Measurements from ENCODE around the gene ELK1.
A peak's percentile ranks its signal among the peaks of the same experiment; 100 is the strongest.

The ELK1 gene

GRCh38 chrX:47645530-47645929 lies 4.8 kb downstream of the ELK1 start:
- DNase-seq (ENCODE audit: low spot score) = no peak

GRCh38 chrX:47644557-47645091 lies 5.7 kb downstream of the ELK1 start:
- DNase-seq (ENCODE audit: low spot score) = no peak

GRCh38 chrX:47643926-47644325 lies 6.4 kb downstream of the ELK1 start:
- no peak for DNase-seq (ENCODE audit: low spot score)

GRCh38 chrX:47638816-47639215 lies 11.5 kb downstream of the ELK1 start:
- no peak for DNase-seq (ENCODE audit: low spot score)

- DNase-seq (ENCODE audit: low spot score) = peak; percentile 81
These were observed 12.7 kb downstream of the ELK1 start for GRCh38 chrX:47637546-47638195.

- no peak for DNase-seq (ENCODE audit: low spot score)
These were observed 15.3 kb downstream of the ELK1 start for GRCh38 chrX:47634871-47635575.

- no peak for DNase-seq (ENCODE audit: low spot score)
These were observed 16.4 kb downstream of the ELK1 start for GRCh38 chrX:47633689-47634590.

- no peak for DNase-seq (ENCODE audit: low spot score)
These were observed 17.7 kb downstream of the ELK1 start for GRCh38 chrX:47632666-47633065.

GRCh38 chrX:47631676-47632075 lies 18.7 kb downstream of the ELK1 start:
- DNase-seq (ENCODE audit: low spot score) = no peak

GRCh38 chrX:47629419-47630200 lies 20.8 kb downstream of the ELK1 start, which contains the start of gene CFP:
TSS of gene CFP (minus strand) at chrX:47629930. CDS start at chrX:47629844, 86 bp downstream.
- no peak for DNase-seq (ENCODE audit: low spot score)

- no peak for DNase-seq (ENCODE audit: low spot score)
These were observed 21.4 kb downstream of the ELK1 start for GRCh38 chrX:47628982-47629381.

- DNase-seq (ENCODE audit: low spot score) = no peak
These were observed 25.0 kb downstream of the ELK1 start for GRCh38 chrX:47625365-47625764.

GRCh38 chrX:47623540-47624027 lies 26.8 kb downstream of the ELK1 start:
- DNase-seq (ENCODE audit: low spot score) = peak; percentile 53

GRCh38 chrX:47621851-47622250 lies 28.5 kb downstream of the ELK1 start:
- DNase-seq (ENCODE audit: low spot score) = no peak

GRCh38 chrX:47620303-47620685 lies 30.1 kb downstream of the ELK1 start:
- no peak for DNase-seq (ENCODE audit: low spot score)

GRCh38 chrX:47619486-47620302 lies 30.7 kb downstream of the ELK1 start, which contains the start of gene SYN1:
TSS of gene SYN1 (minus strand) at chrX:47619857. CDS start at chrX:47619728, 129 bp downstream.
- DNase-seq (ENCODE audit: low spot score) = peak; percentile 89

GRCh38 chrX:47618923-47619485 lies 31.4 kb downstream of the ELK1 start:
- DNase-seq (ENCODE audit: low spot score) = no peak

- DNase-seq (ENCODE audit: low spot score) = no peak
These were observed 35.7 kb downstream of the ELK1 start for GRCh38 chrX:47614618-47615017.

GRCh38 chrX:47613082-47613481 lies 37.3 kb downstream of the ELK1 start:
- DNase-seq (ENCODE audit: low spot score) = no peak

GRCh38 chrX:47612418-47612817 lies 37.9 kb downstream of the ELK1 start:
- no peak for DNase-seq (ENCODE audit: low spot score)
